ENCODE measurements around the gene CARD14. TPM values are rescaled to one million over a fixed set of nuclear protein-coding genes. Genes with fewer than 3 reads are reported as not detected.

The CARD14 gene
- total and polyA plus RNA-seq, 2 experiments from 2014 or later, result 0.08 to 0.52 TPM

DNA sequence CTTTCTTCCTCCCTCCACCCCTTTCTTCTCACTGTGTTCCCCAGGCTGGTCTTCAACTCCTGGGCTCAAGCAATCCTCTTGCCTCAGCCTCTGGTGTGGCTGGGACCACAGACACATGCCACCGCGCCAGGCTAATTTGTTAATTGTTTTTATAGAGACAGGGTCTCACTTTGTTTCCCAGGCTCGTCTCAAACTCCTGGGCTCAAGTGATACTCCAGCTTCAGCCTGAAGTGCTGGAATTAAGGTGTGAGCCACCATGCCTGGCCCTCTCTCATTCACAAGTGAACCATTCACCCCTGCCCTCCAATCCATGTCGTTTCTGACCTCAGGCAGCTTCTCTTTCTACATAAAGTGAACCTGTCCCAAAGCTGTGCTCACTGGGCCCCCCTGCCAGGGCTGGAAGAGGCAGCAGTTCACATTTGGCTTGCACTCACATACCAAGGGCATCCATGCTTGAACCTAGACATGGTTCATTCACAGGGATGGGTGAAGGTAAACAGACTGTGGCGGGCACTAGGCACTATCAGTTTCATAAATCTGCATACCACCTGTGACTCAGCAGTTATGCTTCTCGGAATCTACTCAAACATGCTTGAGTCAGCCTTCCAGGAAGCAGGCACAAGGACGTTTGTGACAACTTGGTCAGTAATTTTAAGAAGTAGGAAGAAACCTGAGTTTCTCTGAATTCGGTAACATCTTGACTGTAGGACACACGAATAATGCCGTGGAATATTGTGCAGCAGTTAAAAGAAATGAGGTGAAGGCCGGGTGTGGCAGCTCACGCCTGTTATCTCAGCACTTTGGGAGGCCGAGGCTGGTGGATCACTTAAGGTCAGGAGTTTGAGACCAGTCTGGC, 84.8 kb downstream of the CARD14 start (continued):
- TF ChIP-seq, protein P1, sequence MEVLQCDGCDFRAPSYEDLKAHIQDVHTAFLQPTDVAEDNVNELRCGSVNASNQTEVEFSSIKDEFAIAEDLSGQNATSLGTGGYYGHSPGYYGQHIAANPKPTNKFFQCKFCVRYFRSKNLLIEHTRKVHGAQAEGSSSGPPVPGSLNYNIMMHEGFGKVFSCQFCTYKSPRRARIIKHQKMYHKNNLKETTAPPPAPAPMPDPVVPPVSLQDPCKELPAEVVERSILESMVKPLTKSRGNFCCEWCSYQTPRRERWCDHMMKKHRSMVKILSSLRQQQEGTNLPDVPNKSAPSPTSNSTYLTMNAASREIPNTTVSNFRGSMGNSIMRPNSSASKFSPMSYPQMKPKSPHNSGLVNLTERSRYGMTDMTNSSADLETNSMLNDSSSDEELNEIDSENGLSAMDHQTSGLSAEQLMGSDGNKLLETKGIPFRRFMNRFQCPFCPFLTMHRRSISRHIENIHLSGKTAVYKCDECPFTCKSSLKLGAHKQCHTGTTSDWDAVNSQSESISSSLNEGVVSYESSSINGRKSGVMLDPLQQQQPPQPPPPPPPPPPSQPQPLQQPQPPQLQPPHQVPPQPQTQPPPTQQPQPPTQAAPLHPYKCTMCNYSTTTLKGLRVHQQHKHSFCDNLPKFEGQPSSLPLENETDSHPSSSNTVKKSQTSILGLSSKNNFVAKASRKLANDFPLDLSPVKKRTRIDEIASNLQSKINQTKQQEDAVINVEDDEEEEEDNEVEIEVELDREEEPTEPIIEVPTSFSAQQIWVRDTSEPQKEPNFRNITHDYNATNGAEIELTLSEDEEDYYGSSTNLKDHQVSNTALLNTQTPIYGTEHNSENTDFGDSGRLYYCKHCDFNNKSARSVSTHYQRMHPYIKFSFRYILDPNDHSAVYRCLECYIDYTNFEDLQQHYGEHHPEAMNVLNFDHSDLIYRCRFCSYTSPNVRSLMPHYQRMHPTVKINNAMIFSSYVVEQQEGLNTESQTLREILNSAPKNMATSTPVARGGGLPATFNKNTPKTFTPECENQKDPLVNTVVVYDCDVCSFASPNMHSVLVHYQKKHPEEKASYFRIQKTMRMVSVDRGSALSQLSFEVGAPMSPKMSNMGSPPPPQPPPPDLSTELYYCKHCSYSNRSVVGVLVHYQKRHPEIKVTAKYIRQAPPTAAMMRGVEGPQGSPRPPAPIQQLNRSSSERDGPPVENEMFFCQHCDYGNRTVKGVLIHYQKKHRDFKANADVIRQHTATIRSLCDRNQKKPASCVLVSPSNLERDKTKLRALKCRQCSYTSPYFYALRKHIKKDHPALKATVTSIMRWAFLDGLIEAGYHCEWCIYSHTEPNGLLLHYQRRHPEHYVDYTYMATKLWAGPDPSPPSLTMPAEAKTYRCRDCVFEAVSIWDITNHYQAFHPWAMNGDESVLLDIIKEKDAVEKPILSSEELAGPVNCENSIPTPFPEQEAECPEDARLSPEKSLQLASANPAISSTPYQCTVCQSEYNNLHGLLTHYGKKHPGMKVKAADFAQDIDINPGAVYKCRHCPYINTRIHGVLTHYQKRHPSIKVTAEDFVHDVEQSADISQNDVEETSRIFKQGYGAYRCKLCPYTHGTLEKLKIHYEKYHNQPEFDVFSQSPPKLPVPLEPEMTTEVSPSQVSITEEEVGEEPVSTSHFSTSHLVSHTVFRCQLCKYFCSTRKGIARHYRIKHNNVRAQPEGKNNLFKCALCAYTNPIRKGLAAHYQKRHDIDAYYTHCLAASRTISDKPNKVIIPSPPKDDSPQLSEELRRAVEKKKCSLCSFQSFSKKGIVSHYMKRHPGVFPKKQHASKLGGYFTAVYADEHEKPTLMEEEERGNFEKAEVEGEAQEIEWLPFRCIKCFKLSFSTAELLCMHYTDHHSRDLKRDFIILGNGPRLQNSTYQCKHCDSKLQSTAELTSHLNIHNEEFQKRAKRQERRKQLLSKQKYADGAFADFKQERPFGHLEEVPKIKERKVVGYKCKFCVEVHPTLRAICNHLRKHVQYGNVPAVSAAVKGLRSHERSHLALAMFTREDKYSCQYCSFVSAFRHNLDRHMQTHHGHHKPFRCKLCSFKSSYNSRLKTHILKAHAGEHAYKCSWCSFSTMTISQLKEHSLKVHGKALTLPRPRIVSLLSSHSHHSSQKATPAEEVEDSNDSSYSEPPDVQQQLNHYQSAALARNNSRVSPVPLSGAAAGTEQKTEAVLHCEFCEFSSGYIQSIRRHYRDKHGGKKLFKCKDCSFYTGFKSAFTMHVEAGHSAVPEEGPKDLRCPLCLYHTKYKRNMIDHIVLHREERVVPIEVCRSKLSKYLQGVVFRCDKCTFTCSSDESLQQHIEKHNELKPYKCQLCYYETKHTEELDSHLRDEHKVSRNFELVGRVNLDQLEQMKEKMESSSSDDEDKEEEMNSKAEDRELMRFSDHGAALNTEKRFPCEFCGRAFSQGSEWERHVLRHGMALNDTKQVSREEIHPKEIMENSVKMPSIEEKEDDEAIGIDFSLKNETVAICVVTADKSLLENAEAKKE (CRISPR knock-in tag; IDR thresholded peaks at IDR 0.05), result no peak
- TF ChIP-seq, protein P2, sequence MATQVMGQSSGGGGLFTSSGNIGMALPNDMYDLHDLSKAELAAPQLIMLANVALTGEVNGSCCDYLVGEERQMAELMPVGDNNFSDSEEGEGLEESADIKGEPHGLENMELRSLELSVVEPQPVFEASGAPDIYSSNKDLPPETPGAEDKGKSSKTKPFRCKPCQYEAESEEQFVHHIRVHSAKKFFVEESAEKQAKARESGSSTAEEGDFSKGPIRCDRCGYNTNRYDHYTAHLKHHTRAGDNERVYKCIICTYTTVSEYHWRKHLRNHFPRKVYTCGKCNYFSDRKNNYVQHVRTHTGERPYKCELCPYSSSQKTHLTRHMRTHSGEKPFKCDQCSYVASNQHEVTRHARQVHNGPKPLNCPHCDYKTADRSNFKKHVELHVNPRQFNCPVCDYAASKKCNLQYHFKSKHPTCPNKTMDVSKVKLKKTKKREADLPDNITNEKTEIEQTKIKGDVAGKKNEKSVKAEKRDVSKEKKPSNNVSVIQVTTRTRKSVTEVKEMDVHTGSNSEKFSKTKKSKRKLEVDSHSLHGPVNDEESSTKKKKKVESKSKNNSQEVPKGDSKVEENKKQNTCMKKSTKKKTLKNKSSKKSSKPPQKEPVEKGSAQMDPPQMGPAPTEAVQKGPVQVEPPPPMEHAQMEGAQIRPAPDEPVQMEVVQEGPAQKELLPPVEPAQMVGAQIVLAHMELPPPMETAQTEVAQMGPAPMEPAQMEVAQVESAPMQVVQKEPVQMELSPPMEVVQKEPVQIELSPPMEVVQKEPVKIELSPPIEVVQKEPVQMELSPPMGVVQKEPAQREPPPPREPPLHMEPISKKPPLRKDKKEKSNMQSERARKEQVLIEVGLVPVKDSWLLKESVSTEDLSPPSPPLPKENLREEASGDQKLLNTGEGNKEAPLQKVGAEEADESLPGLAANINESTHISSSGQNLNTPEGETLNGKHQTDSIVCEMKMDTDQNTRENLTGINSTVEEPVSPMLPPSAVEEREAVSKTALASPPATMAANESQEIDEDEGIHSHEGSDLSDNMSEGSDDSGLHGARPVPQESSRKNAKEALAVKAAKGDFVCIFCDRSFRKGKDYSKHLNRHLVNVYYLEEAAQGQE (IDR thresholded peaks at IDR 0.05; ENCODE audit: unreplicated experiment), result no peak
- TF ChIP-seq CREB1 (CRISPR knock-in tag; IDR thresholded peaks at IDR 0.05; ENCODE audit: low read depth) (no peak), STAT1 (IDR thresholded peaks at IDR 0.05; ENCODE audit: unreplicated experiment) (no peak), NANOG (IDR thresholded peaks at IDR 0.05; ENCODE audit: borderline replicate concordance) (no peak)
